ENCODE measurements around the gene SOBP. TPM values are rescaled to one million over a fixed set of nuclear protein-coding genes. Genes with fewer than 3 reads are reported as not detected.

SOBP gene
- total RNA-seq, 1 donor from 2014 or later, result 15.6 TPM

DNA sequence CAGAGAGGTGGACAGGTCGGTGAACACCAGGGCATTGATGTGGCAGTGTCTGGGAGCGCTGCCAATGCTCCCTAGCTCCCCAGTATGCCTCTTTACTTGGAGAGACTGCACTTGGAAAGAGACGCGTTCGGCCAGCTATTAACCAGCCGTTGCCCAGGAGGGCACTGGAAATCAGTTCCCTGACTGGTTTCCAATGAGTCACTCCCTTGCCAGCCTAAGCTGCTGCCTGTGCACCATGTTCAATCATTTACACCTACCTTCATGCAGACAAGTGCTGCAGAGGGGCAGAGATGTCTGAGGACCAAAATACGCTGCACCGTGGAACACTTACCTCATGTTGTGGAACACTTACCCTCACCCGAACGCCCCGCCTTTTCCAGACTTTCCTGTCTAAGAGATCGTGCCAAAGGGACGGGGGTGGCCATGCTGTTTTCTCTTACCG is 151.6 kb downstream of the SOBP start:
- intact Hi-C loops (cut with DNase I), result no loop called here
- DNase-seq, result peak; percentile 85

GRCh38 chr6:107642095-107642860 is 152.4 kb downstream of the SOBP start:
- intact Hi-C loops (cut with DNase I), result no loop called here
- DNase-seq, result no peak
- no peak for ATAC-seq (ENCODE audit: poor library complexity)

More for the DNA sequence above, 151.6 kb downstream of the SOBP start:
- ATAC-seq (ENCODE audit: poor library complexity), result peak; percentile 85

- no peak for DNase-seq
- intact Hi-C loops (cut with DNase I), result no loop called here
- no peak for ATAC-seq (ENCODE audit: poor library complexity)
Observed at GRCh38 chr6:107642861-107643328, 153.0 kb downstream of the SOBP start.

DNA sequence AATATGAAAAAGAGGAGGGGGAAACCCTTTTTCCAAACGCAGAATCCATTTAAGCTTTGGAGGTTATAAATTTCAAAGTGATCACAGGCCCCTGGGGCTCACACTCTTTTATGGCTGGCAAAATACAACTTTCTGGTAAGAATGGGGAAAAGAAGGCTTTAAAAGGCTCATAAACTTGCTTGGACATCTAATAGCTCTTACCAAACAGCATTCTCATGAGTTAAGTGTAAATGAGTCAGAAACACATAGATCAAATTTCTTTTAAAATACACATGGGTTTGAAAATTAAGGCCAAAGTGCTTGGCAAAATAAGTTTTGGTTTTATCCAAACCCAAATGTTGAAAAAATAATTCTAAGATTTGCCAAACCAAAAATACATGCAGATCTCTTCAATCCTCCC is 154.6 kb downstream of the SOBP start:
- no peak for ATAC-seq (ENCODE audit: poor library complexity)
- intact Hi-C loops (cut with DNase I), result no loop called here
- DNase-seq, result no peak

DNA sequence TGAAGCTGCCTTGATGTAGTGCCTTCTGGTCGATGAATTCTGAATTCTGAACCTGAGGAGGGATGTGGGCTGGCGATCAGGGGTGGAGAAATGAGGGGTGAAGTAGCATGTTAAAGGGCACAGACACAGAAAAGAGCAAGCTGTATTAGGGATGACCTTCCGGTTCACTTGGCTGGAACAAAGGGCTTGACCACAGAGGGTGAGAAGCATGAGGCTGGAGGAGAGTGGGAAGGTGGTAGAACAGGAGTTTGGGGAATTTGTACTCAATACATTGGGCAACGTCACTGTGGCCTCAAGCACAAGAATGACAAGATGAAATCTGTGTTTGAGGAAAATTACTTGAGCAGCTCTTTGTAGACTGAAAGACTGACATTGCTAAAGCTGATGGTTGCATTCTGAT is 155.8 kb downstream of the SOBP start:
- no peak for DNase-seq
- intact Hi-C loops (cut with DNase I), result no loop called here
- no peak for ATAC-seq (ENCODE audit: poor library complexity)

- peak; percentile 74 for ATAC-seq (ENCODE audit: poor library complexity)
- DNase-seq, result peak; percentile 75
- intact Hi-C loops (cut with DNase I), result no loop called here
Observed at GRCh38 chr6:107646176-107646575, 156.3 kb downstream of the SOBP start.

GRCh38 chr6:107646776-107647438 is 157.0 kb downstream of the SOBP start:
- intact Hi-C loops (cut with DNase I), result no loop called here
- DNase-seq, result no peak
- no peak for ATAC-seq (ENCODE audit: poor library complexity)

DNA sequence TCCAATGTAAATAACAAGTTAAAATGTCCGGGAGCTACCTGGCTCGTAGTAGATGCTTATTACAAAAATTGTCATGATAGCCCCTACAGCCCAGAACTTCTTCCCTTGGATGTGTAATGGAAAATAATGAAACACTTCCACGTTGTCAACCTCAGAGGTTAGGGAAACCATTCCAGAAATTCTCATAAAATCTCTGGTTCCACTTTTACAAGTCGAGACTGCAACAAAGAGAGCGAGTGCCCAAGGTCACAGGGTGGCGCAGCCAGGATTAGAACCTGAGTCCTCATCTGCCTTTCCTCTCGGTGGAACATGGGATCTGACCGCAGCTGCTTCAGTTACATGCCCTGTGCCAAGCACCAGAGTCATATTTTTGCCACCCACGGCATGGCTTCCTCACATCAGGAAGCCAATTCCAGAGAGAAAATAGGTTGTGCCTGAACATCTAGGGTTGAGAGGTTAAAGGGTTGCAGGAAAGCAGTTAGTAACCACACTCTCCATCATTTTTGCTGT is 157.6 kb downstream of the SOBP start:
- DNase-seq, result no peak
- intact Hi-C loops (cut with DNase I), result no loop called here
- ATAC-seq (ENCODE audit: poor library complexity), result no peak

DNA sequence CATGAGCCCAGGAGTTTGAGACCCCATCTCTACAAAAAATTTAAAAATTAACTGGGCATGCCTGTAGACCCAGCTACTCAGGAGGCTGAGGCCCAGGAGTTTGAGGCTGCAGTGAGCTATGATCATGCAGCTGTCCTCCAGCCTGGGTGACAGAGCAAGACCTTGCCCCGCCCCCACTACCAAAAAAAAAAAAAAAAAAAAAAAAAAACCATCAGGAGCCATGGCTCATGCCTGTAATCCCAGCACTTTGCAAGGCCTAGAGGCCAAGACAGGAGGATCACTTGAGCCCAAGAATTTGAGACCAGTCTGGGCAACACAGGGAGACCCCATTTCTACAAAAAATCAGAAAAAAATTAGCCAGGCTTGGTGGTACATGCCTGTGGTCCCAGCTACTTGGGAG is 159.1 kb downstream of the SOBP start:
- DNase-seq (no peak), ATAC-seq (ENCODE audit: poor library complexity) (no peak)
- intact Hi-C loops (cut with DNase I), result no loop called here

- intact Hi-C loops (cut with DNase I), result loop anchor here (10.0 kb wide), 1 partner anchor 158 kb away; the partner anchor contains the start of gene SOBP
- DNase-seq (no peak), ATAC-seq (ENCODE audit: poor library complexity) (no peak)
Observed at GRCh38 chr6:107652526-107653182, 162.7 kb downstream of the SOBP start.

GRCh38 chr6:107653183-107653580 is 163.3 kb downstream of the SOBP start:
- ATAC-seq (ENCODE audit: poor library complexity) (peak; percentile 84), DNase-seq (peak; percentile 70)
- intact Hi-C loops (cut with DNase I), result loop anchor here (10.0 kb wide), 1 partner anchor 158 kb away; the partner anchor contains the start of gene SOBP

- intact Hi-C loops (cut with DNase I), result loop anchor here (10.0 kb wide), 1 partner anchor 159 kb away; the partner anchor contains the start of gene SOBP
- DNase-seq, result no peak
- no peak for ATAC-seq (ENCODE audit: poor library complexity)
Observed at GRCh38 chr6:107653861-107654394, 164.0 kb downstream of the SOBP start.

- intact Hi-C loops (cut with DNase I), result loop anchor here (10.0 kb wide), 1 partner anchor 160 kb away; the partner anchor contains the start of gene SOBP
- no peak for ATAC-seq (ENCODE audit: poor library complexity)
Observed at GRCh38 chr6:107654764-107655163, 164.8 kb downstream of the SOBP start.

DNA sequence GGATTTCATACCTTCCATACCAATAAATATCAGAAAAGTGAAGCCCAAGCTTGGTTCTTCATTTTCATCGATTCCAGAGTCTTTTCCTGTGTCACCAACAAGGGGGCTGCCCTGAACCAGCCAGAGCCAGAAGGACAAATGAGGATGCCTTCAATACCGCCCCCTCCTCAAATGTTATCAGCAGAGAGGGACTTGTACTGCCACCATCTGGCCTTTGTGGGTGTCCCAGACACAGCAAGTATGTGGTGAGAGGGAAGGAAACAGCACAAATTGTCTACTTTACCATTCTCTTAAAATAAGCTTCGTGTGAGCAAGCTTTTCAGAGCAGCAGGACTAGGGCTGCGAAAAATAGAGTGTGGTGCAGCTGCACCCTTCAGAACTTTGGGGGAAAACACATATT is 165.3 kb downstream of the SOBP start:
- ATAC-seq (ENCODE audit: poor library complexity) (no peak), DNase-seq (no peak)
- intact Hi-C loops (cut with DNase I), result loop anchor here (10.0 kb wide), 1 partner anchor 160 kb away; the partner anchor contains the start of gene SOBP

More at GRCh38 chr6:107654764-107655163, 164.8 kb downstream of the SOBP start:
- no peak for DNase-seq

DNA sequence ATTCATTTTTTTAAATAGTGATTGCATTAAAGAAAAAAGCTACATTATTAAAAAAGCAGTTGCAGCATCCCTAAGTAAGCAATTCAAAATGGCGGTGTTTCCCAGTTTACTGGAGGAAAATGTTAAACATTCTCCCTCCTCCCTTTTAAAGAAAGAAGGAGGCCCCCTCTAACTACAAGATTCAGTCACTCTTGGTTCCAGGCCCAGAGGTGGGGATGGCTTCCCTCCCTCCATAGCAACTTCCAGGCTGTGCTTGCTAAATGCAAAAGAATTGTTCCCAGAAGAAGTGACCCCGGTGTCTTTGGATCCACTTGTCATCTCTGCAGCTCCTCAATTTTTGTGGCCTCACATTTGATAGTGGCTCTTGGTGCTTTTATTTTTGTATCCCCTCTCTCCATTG is 165.9 kb downstream of the SOBP start:
- intact Hi-C loops (cut with DNase I), result loop anchor here (10.0 kb wide), 1 partner anchor 161 kb away; the partner anchor contains the start of gene SOBP
- DNase-seq, result no peak
- no peak for ATAC-seq (ENCODE audit: poor library complexity)

DNA sequence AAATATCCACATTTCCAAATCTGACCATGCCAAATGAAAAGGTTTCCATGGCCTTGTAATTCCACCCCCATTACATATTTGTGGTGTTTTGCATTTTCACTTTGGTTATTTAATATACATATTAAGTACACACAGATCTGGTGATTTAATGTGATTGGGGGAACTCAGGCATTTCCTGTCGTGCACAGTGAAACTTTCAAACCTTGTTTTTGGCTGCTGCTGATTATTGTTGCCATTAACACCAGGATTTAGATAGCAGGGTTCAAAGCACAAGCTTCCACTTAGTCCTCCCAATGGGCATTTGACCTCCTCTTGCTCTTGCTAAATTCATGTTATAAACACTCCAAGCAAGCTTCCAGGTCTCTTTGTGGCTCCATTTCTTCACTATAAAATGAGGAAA is 166.5 kb downstream of the SOBP start:
- DNase-seq (no peak), ATAC-seq (ENCODE audit: poor library complexity) (no peak)
- intact Hi-C loops (cut with DNase I), result loop anchor here (10.0 kb wide), 1 partner anchor 162 kb away; the partner anchor contains the start of gene SOBP

- ATAC-seq (ENCODE audit: poor library complexity), result peak; percentile 74
- intact Hi-C loops (cut with DNase I), result loop anchor here (10.0 kb wide), 1 partner anchor 162 kb away; the partner anchor contains the start of gene SOBP
- peak; percentile 55 for DNase-seq
Observed at GRCh38 chr6:107656883-107657282, 167.0 kb downstream of the SOBP start.

GRCh38 chr6:107657373-107657754 is 167.4 kb downstream of the SOBP start:
- no peak for ATAC-seq (ENCODE audit: poor library complexity)
- no peak for DNase-seq
- intact Hi-C loops (cut with DNase I), result loop anchor here (10.0 kb wide), 1 partner anchor 163 kb away; the partner anchor contains the start of gene SOBP
